Sigmoid colon (tissue), 7 donors: Measurements from ENCODE around the gene ZSWIM2. TPM values are rescaled to one million over a fixed set of nuclear protein-coding genes. Genes with fewer than 3 reads are reported as not detected.

ENCODE experiments used
- DNase-seq: peaks from one replicate; pipeline ENCODE4 v3.0.0-alpha.2; 2019
- H3K27ac ChIP-seq, 4 donors: fragments of 200-600 bp; sonication (generic); one replicate each; pipeline ENCODE4 v1.5.1; 2016 to 2019; ENCODE audit warnings: mild to moderate bottlenecking in 1 of 4
- H3K27me3 ChIP-seq, 3 donors: fragments of 200-600 bp; sonication (generic); one replicate each; pipeline ENCODE4 v1.5.1; 2019; ENCODE audit warnings: mild to moderate bottlenecking in 1 of 3
- H3K36me3 ChIP-seq, 4 donors: fragments of 200-600 bp; sonication (generic); one replicate each; pipeline ENCODE4 v1.5.1; 2016 to 2019
- H3K4me1 ChIP-seq, 4 donors: fragments of 200-600 bp; sonication (generic); one replicate each; pipeline ENCODE4 v1.5.1; 2017 to 2019
- H3K4me3 ChIP-seq, 4 donors: fragments of 200-600 bp; sonication (generic); one replicate each; pipeline ENCODE4 v1.5.1; 2017 to 2019; ENCODE audit warnings: mild to moderate bottlenecking in 2 of 4, moderate library complexity in 1 of 4
- H3K9me3 ChIP-seq, 4 donors: fragments of 200-600 bp in 3 of 4; sonication (generic) in 3 of 4; one replicate each; pipeline versions ENCODE4 v1.5.1 to v1.6.1; 2013 to 2019
- CTCF ChIP-seq, 4 experiments: fragments of 450-650 bp in 3 of 4; fragments of 200-600 bp in 1 of 4; IDR thresholded peaks; one replicate each; pipeline ENCODE4 v1.5.1; 2016 to 2019; ENCODE audit warnings: antibody characterized with exemption in 4 of 4, mild to moderate bottlenecking in 3 of 4, moderate library complexity in 2 of 4
- EP300 ChIP-seq, 4 donors: sonication (generic); formaldehyde crosslinking; IDR thresholded peaks; one replicate each; pipeline ENCODE4 v1.6.1; 2017; ENCODE audit warnings: antibody characterized with exemption in 4 of 4
- POLR2A ChIP-seq, 2 donors: fragments of 450-650 bp; IDR thresholded peaks; one replicate each; pipeline ENCODE4 v1.6.1; 2016; ENCODE audit warnings: antibody characterized with exemption in 2 of 2, mild to moderate bottlenecking in 2 of 2, moderate library complexity in 2 of 2
- POLR2AphosphoS5 ChIP-seq, 4 donors: sonication (generic); formaldehyde crosslinking; IDR thresholded peaks; one replicate each; pipeline ENCODE4 v1.6.1; 2017; ENCODE audit warnings: antibody characterized with exemption in 4 of 4
- WGBS, 2 donors: extraction: QIAGEN DNeasy Blood & Tissue Kit; methylation state at CpG; one replicate each; pipeline ENCODE4 v1.1.7; 2013; 5-methylcytosine and 5-hydroxymethylcytosine counted together
- intact Hi-C: fragments of 100-400 bp; cut with DNase I; formaldehyde crosslinking; loops from one replicate; pipeline ENCODE4 v1.15.1; 2023
- polyA plus RNA-seq, 3 donors: library from polyadenylated mRNA; stranded (reverse); fragments of 200-250 nt; gene quantifications; one replicate each; pipeline ENCODE4 v1.2.3, GENCODE V29; 2013
- total RNA-seq, 4 donors: library from RNA; depleted of rRNA; stranded (reverse); fragments of >200 nt; gene quantifications; one replicate each; pipeline ENCODE4 v1.1.0, GENCODE V29; 2016
- donor health status: healthy with polysubstance abuse.
- donor health status: Bipolar disorder and iron deficiency.
- donor health status: healthy.

The ZSWIM2 gene
- total and polyA plus RNA-seq, 7 donors: not detected

GRCh38 chr2:186852508-186852907 lies 3.5 kb upstream of the ZSWIM2 start:
- H3K36me3 ChIP-seq: no peaks in the 10 kb centered on the region
- 43 to 85% methylated on average over 5 of the region's 5 CpGs for WGBS, 2 donors
- no peak overlapping the region for H3K4me3 ChIP-seq
- intact Hi-C loops: no loop called here
- no peaks in the 10 kb centered on the region for H3K27me3 ChIP-seq
- TF ChIP-seq POLR2A (IDR thresholded peaks at IDR 0.05): no peak
- H3K4me1 ChIP-seq: peaks cover 0 to 10% (median 8%) of the 10 kb centered on the region in 4 donors
- no peak overlapping the region for H3K27ac ChIP-seq
- no peak for DNase-seq
- H3K9me3 ChIP-seq: peaks cover 0 to 4% (median 0%) of the 10 kb centered on the region in 4 donors

GRCh38 chr2:186842373-186842772 lies 6.6 kb downstream of the ZSWIM2 start:
- no peaks in the 10 kb centered on the region for H3K36me3 ChIP-seq
- no peak overlapping the region for H3K27ac ChIP-seq
- 83 to 89% methylated on average over 3 of the region's 3 CpGs for WGBS, 2 donors
- no peaks in the 10 kb centered on the region for H3K27me3 ChIP-seq
- no peaks in the 10 kb centered on the region for H3K9me3 ChIP-seq
- TF ChIP-seq POLR2AphosphoS5 (IDR thresholded peaks at IDR 0.05): no peak
- TF ChIP-seq CTCF (IDR thresholded peaks at IDR 0.05): no peak
- no peak for TF ChIP-seq EP300 (IDR thresholded peaks at IDR 0.05)
- no peak for TF ChIP-seq POLR2A (IDR thresholded peaks at IDR 0.05)
- no peaks in the 10 kb centered on the region for H3K4me1 ChIP-seq
- no peak overlapping the region for H3K4me3 ChIP-seq
- intact Hi-C loops: no loop called here
- DNase-seq: no peak

GRCh38 chr2:186841940-186842339 lies 7.0 kb downstream of the ZSWIM2 start:
- Histone ChIP-seq H3K27me3 (no peaks in the 10 kb centered on the region), H3K9me3 (no peaks in the 10 kb centered on the region), H3K27ac (no peak overlapping the region), H3K36me3 (no peaks in the 10 kb centered on the region), H3K4me3 (no peak overlapping the region), H3K4me1 (no peaks in the 10 kb centered on the region)
- WGBS, 2 donors: 70 to 77% methylated on average over 3 of the region's 3 CpGs
- TF ChIP-seq POLR2AphosphoS5 (IDR thresholded peaks at IDR 0.05): no peak
- intact Hi-C loops: no loop called here
- DNase-seq: no peak

- intact Hi-C loops: no loop called here
- H3K4me1 ChIP-seq: no peaks in the 10 kb centered on the region
- DNase-seq: no peak
- no peaks in the 10 kb centered on the region for H3K36me3 ChIP-seq
- TF ChIP-seq POLR2A (IDR thresholded peaks at IDR 0.05) (no peak), EP300 (IDR thresholded peaks at IDR 0.05) (no peak), CTCF (IDR thresholded peaks at IDR 0.05) (no peak), POLR2AphosphoS5 (IDR thresholded peaks at IDR 0.05) (no peak)
- H3K27ac ChIP-seq: no peak overlapping the region
- H3K4me3 ChIP-seq: no peak overlapping the region
- no peaks in the 10 kb centered on the region for H3K9me3 ChIP-seq
- 56 to 79% methylated on average over 1 of the region's 1 CpG for WGBS, 2 donors
- H3K27me3 ChIP-seq: no peaks in the 10 kb centered on the region
Measured at GRCh38 chr2:186835628-186836027, 13.3 kb downstream of the ZSWIM2 start.

GRCh38 chr2:186827862-186828492 lies 21.0 kb downstream of the ZSWIM2 start:
- no peak overlapping the region for H3K4me3 ChIP-seq
- no peaks in the 10 kb centered on the region for H3K4me1 ChIP-seq
- 41 to 69% methylated on average over 2 of the region's 2 CpGs for WGBS, 2 donors
- no peaks in the 10 kb centered on the region for H3K36me3 ChIP-seq
- no peak for TF ChIP-seq CTCF (IDR thresholded peaks at IDR 0.05)
- TF ChIP-seq EP300 (IDR thresholded peaks at IDR 0.05): no peak
- no peak for TF ChIP-seq POLR2AphosphoS5 (IDR thresholded peaks at IDR 0.05)
- TF ChIP-seq POLR2A (IDR thresholded peaks at IDR 0.05): no peak
- H3K9me3 ChIP-seq: no peaks in the 10 kb centered on the region
- intact Hi-C loops: no loop called here
- H3K27me3 ChIP-seq: no peaks in the 10 kb centered on the region
- no peak overlapping the region for H3K27ac ChIP-seq
- DNase-seq: no peak

GRCh38 chr2:186827411-186827810 lies 21.6 kb downstream of the ZSWIM2 start:
- no peak for DNase-seq
- TF ChIP-seq CTCF (IDR thresholded peaks at IDR 0.05): no peak
- no peak for TF ChIP-seq EP300 (IDR thresholded peaks at IDR 0.05)
- TF ChIP-seq POLR2AphosphoS5 (IDR thresholded peaks at IDR 0.05): no peak
- no peak for TF ChIP-seq POLR2A (IDR thresholded peaks at IDR 0.05)
- no peaks in the 10 kb centered on the region for H3K27me3 ChIP-seq
- intact Hi-C loops: no loop called here
- no peak overlapping the region for H3K27ac ChIP-seq
- no peaks in the 10 kb centered on the region for H3K9me3 ChIP-seq
- H3K36me3 ChIP-seq: no peaks in the 10 kb centered on the region
- H3K4me1 ChIP-seq: no peaks in the 10 kb centered on the region
- no peak overlapping the region for H3K4me3 ChIP-seq
- 87 to 94% methylated on average over 2 of the region's 2 CpGs for WGBS, 2 donors
